A549 (cell line): Measurements from ENCODE around the gene AP2A2. TPM values are rescaled to one million over a fixed set of nuclear protein-coding genes. Genes with fewer than 3 reads are reported as not detected.
A peak's percentile ranks its signal among the peaks of the same experiment; 100 is the strongest.

ENCODE experiments used
- ATAC-seq, 2 experiments: fragments of 200-7000 bp in 1 of 2; fragments of >200 bp in 1 of 2; cut with Nextera tagmentation in 1 of 2; cut with Tn5 transposase in 1 of 2; 3 replicates each; pipeline versions ENCODE4 v1.8.0 to v1.9.1; 2018 to 2020; ENCODE audit warnings: mild to moderate bottlenecking in 1 of 2, moderate library complexity in 1 of 2
- CTCF ChIA-PET: fragments of 300-600 bp; sonication (Branson Sonifier 250); formaldehyde crosslinking; extraction: SDS; loops from one replicate; lab custom pipeline; 2021; ENCODE audit warnings: antibody characterized with exemption, inconsistent platforms; lab: Yijun Ruan, JAX
- POLR2A ChIA-PET: fragments of 350-600 bp; formaldehyde crosslinking; extraction: SDS; loops from one replicate; lab custom pipeline; 2021; ENCODE audit warnings: antibody characterized with exemption, inconsistent platforms; lab: Yijun Ruan, JAX
- DNase-seq, 2 experiments: peaks; one replicate each; pipeline versions ENCODE4 v3.0.0 to v3.0.0-alpha.2; 2011 to 2016; ENCODE audit warnings: low read depth in 1 of 2, low spot score in 1 of 2
- FAIRE-seq: peaks from 2 replicates; lab custom pipeline; 2011; peaks lifted over from hg19 to GRCh38; lab: Jason Lieb, UNC
- H3K27ac ChIP-seq, 2 experiments: fragments of >200 bp; sonication (Bioruptor Twin); formaldehyde crosslinking; 3 replicates each; pipeline ENCODE4 v1.5.1; 2016 to 2017
- H3K4me1 ChIP-seq: fragments of >200 bp; sonication (Bioruptor Twin); formaldehyde crosslinking; 3 replicates; pipeline ENCODE4 v1.6.1; 2016
- H3K4me2 ChIP-seq: fragments of >200 bp; sonication (Bioruptor Twin); formaldehyde crosslinking; 3 replicates; pipeline ENCODE4 v1.6.1; 2016
- H3K4me3 ChIP-seq: fragments of >200 bp; sonication (Bioruptor Twin); formaldehyde crosslinking; 3 replicates; pipeline ENCODE4 v1.5.1; 2016
- H3K9me3 ChIP-seq: fragments of >200 bp; sonication (Bioruptor Twin); formaldehyde crosslinking; 3 replicates; pipeline ENCODE4 v1.6.1; 2016
- BCL3 ChIP-seq: fragments of >200 bp; sonication (Bioruptor Twin); formaldehyde crosslinking; IDR thresholded peaks from 3 replicates; pipeline ENCODE4 v1.6.1; 2016
- CBX2 ChIP-seq: fragments of 200-600 bp; sonication (generic); IDR thresholded peaks from 2 replicates; pipeline ENCODE4 v1.6.1; 2016; ENCODE audit warnings: low read depth, mild to moderate bottlenecking, borderline replicate concordance
- CEBPB ChIP-seq, 2 experiments: fragments of >200 bp in 1 of 2; sonication (Bioruptor Twin) in 1 of 2; formaldehyde crosslinking in 1 of 2; IDR thresholded peaks; 2 replicates each; pipeline ENCODE4 v1.6.1; 2012 to 2016
- EHF ChIP-seq: fragments of 250-450 bp; sonication (Bioruptor Pico); IDR thresholded peaks from 2 replicates; pipeline ENCODE4 v1.5.0; 2020; ENCODE audit warnings: mild to moderate bottlenecking
- ESRRA ChIP-seq: fragments of 150-350 bp; IDR thresholded peaks from 2 replicates; pipeline ENCODE4 v1.6.1; 2014; ENCODE audit warnings: mild to moderate bottlenecking, low read length, borderline replicate concordance
- FOSB ChIP-seq: fragments of 250-450 bp; sonication (Bioruptor Pico); IDR thresholded peaks from 2 replicates; pipeline ENCODE4 v1.5.0; 2020; ENCODE audit warnings: mild to moderate bottlenecking, moderate library complexity
- HES2 ChIP-seq: fragments of >200 bp; sonication (Bioruptor Twin); formaldehyde crosslinking; IDR thresholded peaks from 2 replicates; pipeline ENCODE4 v1.6.1; 2016
- HEYL ChIP-seq: fragments of 250-450 bp; sonication (Bioruptor Pico); IDR thresholded peaks from 2 replicates; pipeline ENCODE4 v1.8.0; 2021; ENCODE audit warnings: mild to moderate bottlenecking, moderate library complexity
- HMGXB4 ChIP-seq: fragments of 250-450 bp; sonication (Bioruptor Pico); IDR thresholded peaks from 2 replicates; pipeline ENCODE4 v1.5.0; 2021; ENCODE audit warnings: mild to moderate bottlenecking, moderate library complexity, borderline replicate concordance
- HOXA7 ChIP-seq: fragments of 250-450 bp; sonication (Bioruptor Pico); IDR thresholded peaks from 2 replicates; pipeline ENCODE4 v1.5.0; 2020; ENCODE audit warnings: mild to moderate bottlenecking, moderate library complexity
- JUNB ChIP-seq: fragments of >200 bp; sonication (Bioruptor Twin); formaldehyde crosslinking; IDR thresholded peaks from 2 replicates; pipeline ENCODE4 v1.6.1; 2016
- KDM1A ChIP-seq: fragments of 200-600 bp; sonication (generic); IDR thresholded peaks from 2 replicates; pipeline ENCODE4 v1.6.1; 2016; ENCODE audit warnings: low read depth, mild to moderate bottlenecking
- KDM5A ChIP-seq: fragments of 200-600 bp; sonication (generic); IDR thresholded peaks from 2 replicates; pipeline ENCODE4 v1.6.1; 2016; ENCODE audit warnings: antibody characterized with exemption, mild to moderate bottlenecking
- MAFK ChIP-seq: fragments of 450-650 bp; IDR thresholded peaks from 2 replicates; pipeline ENCODE4 v1.6.1; 2014; ENCODE audit not compliant: partially characterized antibody
- NFE2L2 ChIP-seq: fragments of 150-350 bp; conservative IDR thresholded peaks from 2 replicates; pipeline ENCODE4 v1.6.1; 2014; ENCODE audit warnings: low read length
- NPAS2 ChIP-seq: fragments of 250-450 bp; sonication (Bioruptor Pico); IDR thresholded peaks from 2 replicates; pipeline ENCODE4 v1.8.0; 2022; ENCODE audit warnings: mild to moderate bottlenecking, moderate library complexity, borderline replicate concordance
- PHF8 ChIP-seq: fragments of 200-600 bp; sonication (generic); IDR thresholded peaks from 2 replicates; pipeline ENCODE4 v1.6.1; 2016; ENCODE audit warnings: low read depth, mild to moderate bottlenecking, antibody characterized with exemption, moderate library complexity, borderline replicate concordance
- POLR2AphosphoS2 ChIP-seq: conservative IDR thresholded peaks from 2 replicates; pipeline ENCODE4 v1.6.1; 2012; ENCODE audit warnings: low read length, improper control_type of control experiment, inconsistent platforms
- RCOR1 ChIP-seq: fragments of 150-350 bp; IDR thresholded peaks from 2 replicates; pipeline ENCODE4 v1.6.1; 2014; ENCODE audit warnings: antibody characterized with exemption, low read length, low read depth
- REST ChIP-seq: fragments of 200-600 bp; sonication (generic); IDR thresholded peaks from 2 replicates; pipeline ENCODE4 v1.6.1; 2016; ENCODE audit warnings: antibody characterized with exemption, mild to moderate bottlenecking, moderate library complexity
- RNF2 ChIP-seq: fragments of 200-600 bp; sonication (generic); IDR thresholded peaks from 2 replicates; pipeline ENCODE4 v1.6.1; 2016; ENCODE audit warnings: low read depth, mild to moderate bottlenecking, antibody characterized with exemption, moderate library complexity, borderline replicate concordance
- TFCP2L1 ChIP-seq: fragments of 250-450 bp; sonication (Bioruptor Pico); IDR thresholded peaks from 2 replicates; pipeline ENCODE4 v1.5.0; 2021; ENCODE audit warnings: mild to moderate bottlenecking
- TP53 ChIP-seq: fragments of 250-450 bp; sonication (Bioruptor Pico); IDR thresholded peaks from 2 replicates; pipeline ENCODE4 v1.5.0; 2021; ENCODE audit warnings: mild to moderate bottlenecking, moderate library complexity
- ZC3H11A ChIP-seq: fragments of 450-650 bp; IDR thresholded peaks from 2 replicates; pipeline ENCODE4 v1.6.1; 2014; ENCODE audit warnings: antibody characterized with exemption, mild to moderate bottlenecking
- ZNF302 ChIP-seq: fragments of 250-450 bp; sonication (Bioruptor Pico); IDR thresholded peaks from 2 replicates; pipeline ENCODE4 v1.9.0; 2021; ENCODE audit warnings: inconsistent platforms, mild to moderate bottlenecking, moderate library complexity
- ZSCAN20 ChIP-seq: fragments of 250-450 bp; sonication (Bioruptor Pico); IDR thresholded peaks from 2 replicates; pipeline ENCODE4 v1.8.0; 2022; ENCODE audit warnings: mild to moderate bottlenecking, moderate library complexity
- WGBS: methylation state at CpG from one replicate; pipeline ENCODE4 v1.1.6; 2017; ENCODE audit errors: missing lambda C conversion rate; 5-methylcytosine and 5-hydroxymethylcytosine counted together
- polyA plus RNA-seq, 4 experiments: library from polyadenylated mRNA; depleted of rRNA in 3 of 4; stranded (reverse); fragments of >200 nt; fragmentation: RNase III in 1 of 4; extraction: RNeasy Plus Mini Kit Qiagen cat#74134 plus additional on column Dnase treatment in 1 of 4; gene quantifications; 2 replicates in 3 of 4; 3 replicates in 1 of 4; pipeline ENCODE4 v1.2.3, GENCODE V29; 2011 to 2017
- TF ChIP-seq, protein P1 (sequence below): IDR thresholded peaks from 2 replicates; pipeline ENCODE4 v1.6.1; 2012
- TF ChIP-seq, protein P2 (sequence below): fragments of 150-350 bp; IDR thresholded peaks from 2 replicates; pipeline ENCODE4 v1.6.1; 2014; ENCODE audit warnings: low read depth, mild to moderate bottlenecking, low read length

The AP2A2 gene
- polyA plus RNA-seq, 2 of the 4 experiments (the other 2 are of a cell fraction), result 39.4 to 60.4 TPM

- TF ChIP-seq BCL3 (peak; percentile 11; the same call in 1 of the 3 replicates), ESRRA (no peak), CEBPB (IDR thresholded peaks at IDR 0.05) (no peak), MAFK (no peak), KDM1A (no peak), REST (no peak), FOSB (no peak), HOXA7 (CRISPR knock-in tag) (no peak), CBX2 (no peak), ZNF302 (CRISPR knock-in tag) (no peak), TFCP2L1 (CRISPR knock-in tag) (no peak; the same call in 1 of the 2 replicates), KDM5A (no peak), ZSCAN20 (CRISPR knock-in tag) (no peak), PHF8 (peak; percentile 55; the same call in 1 of the 2 replicates)
- TF ChIP-seq, protein P1, sequence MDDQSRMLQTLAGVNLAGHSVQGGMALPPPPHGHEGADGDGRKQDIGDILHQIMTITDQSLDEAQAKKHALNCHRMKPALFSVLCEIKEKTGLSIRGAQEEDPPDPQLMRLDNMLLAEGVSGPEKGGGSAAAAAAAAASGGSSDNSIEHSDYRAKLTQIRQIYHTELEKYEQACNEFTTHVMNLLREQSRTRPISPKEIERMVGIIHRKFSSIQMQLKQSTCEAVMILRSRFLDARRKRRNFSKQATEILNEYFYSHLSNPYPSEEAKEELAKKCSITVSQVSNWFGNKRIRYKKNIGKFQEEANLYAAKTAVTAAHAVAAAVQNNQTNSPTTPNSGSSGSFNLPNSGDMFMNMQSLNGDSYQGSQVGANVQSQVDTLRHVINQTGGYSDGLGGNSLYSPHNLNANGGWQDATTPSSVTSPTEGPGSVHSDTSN, result no peak
These were observed 14.4 kb upstream of the AP2A2 start (continued) for GRCh38 chr11:911031-911889.

GRCh38 chr11:911890-912219, 13.8 kb upstream of the AP2A2 start:
- WGBS, result 95% methylated on average over 11 of the region's 11 CpGs
- POLR2A ChIA-PET, result interaction anchor here (1.0 kb wide), 1 partner anchor 10 kb away, joined by 4 read pairs; no protein-coding TSS in a partner anchor
- ATAC-seq (no peak), DNase-seq (no peak), FAIRE-seq (no peak)
- Histone ChIP-seq H3K4me2 (peak overlapping the region; percentile 96), H3K9me3 (no peaks in the 10 kb centered on the region), H3K27ac (peak overlapping the region; percentile 96 to 98; a peak in 5 of 6 replicates), H3K4me1 (peaks cover 14% of the 10 kb centered on the region), H3K4me3 (peak overlapping the region; percentile 84; the same call in 2 of the 3 replicates)
- CTCF ChIA-PET, result interaction anchor here (0.5 to 3.1 kb wide), 6 partner anchors 12 to 139 kb away, joined by 3 to 26 read pairs (median 6); partner anchors contain the start of gene AP2A2
- TF ChIP-seq ZC3H11A (no peak), HMGXB4 (no peak), ZNF302 (CRISPR knock-in tag) (no peak), EHF (CRISPR knock-in tag) (no peak), HES2 (no peak), RCOR1 (no peak), JUNB (no peak), HEYL (CRISPR knock-in tag) (no peak), POLR2AphosphoS2 (no peak), TP53 (no peak), NPAS2 (no peak), RNF2 (no peak), NFE2L2 (no peak)
- TF ChIP-seq, protein P1, result no peak
- TF ChIP-seq, protein P2, sequence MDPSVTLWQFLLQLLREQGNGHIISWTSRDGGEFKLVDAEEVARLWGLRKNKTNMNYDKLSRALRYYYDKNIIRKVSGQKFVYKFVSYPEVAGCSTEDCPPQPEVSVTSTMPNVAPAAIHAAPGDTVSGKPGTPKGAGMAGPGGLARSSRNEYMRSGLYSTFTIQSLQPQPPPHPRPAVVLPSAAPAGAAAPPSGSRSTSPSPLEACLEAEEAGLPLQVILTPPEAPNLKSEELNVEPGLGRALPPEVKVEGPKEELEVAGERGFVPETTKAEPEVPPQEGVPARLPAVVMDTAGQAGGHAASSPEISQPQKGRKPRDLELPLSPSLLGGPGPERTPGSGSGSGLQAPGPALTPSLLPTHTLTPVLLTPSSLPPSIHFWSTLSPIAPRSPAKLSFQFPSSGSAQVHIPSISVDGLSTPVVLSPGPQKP, result no peak
